A673 (cell line): ENCODE data around the gene VAV1. TPM values are rescaled to one million over a fixed set of nuclear protein-coding genes. Genes with fewer than 3 reads are reported as not detected.
"Not testable (repeated sequence)": the region's sequence is repeated elsewhere in the genome, so short reads cannot be mapped to it uniquely, and the experiment has no call there.

Experiments used
- BruUV-seq: library from RNA; stranded (reverse); fragments of 400-500 nt; replicated peaks from 2 replicates; lab custom pipeline; 2021; lab: Mats Ljungman, UMichigan
- CTCF ChIA-PET: fragments of 300-600 bp; sonication (Branson Sonifier 250); formaldehyde crosslinking; loops from one replicate; lab custom pipeline; 2022; ENCODE audit warnings: antibody characterized with exemption; lab: Charles Lee
- POLR2A ChIA-PET: fragments of 300-600 bp; sonication (Branson Sonifier 250); formaldehyde crosslinking; loops from one replicate; lab custom pipeline; 2022; ENCODE audit warnings: antibody characterized with exemption; ENCODE audit not compliant: low non-redundant PET; lab: Charles Lee
- DNase-seq: peaks from one replicate; pipeline ENCODE4 v3.0.0-alpha.2; 2015; ENCODE audit warnings: low spot score
- H3K27ac ChIP-seq: fragments of 200-600 bp; sonication (generic); 2 replicates; pipeline ENCODE4 v1.5.1; 2016; ENCODE audit warnings: mixed run types, low read depth, mild to moderate bottlenecking, mixed read lengths, antibody characterized with exemption, low read length; ENCODE audit not compliant: poor library complexity, severe bottlenecking
- H3K27me3 ChIP-seq: fragments of 200-600 bp; sonication (generic); replicated peaks from 2 replicates; pipeline ENCODE4 v1.6.1; 2017; ENCODE audit warnings: mixed run types, low read depth, mild to moderate bottlenecking, mixed read lengths, antibody characterized with exemption, low read length; ENCODE audit not compliant: insufficient read depth, poor library complexity
- H3K36me3 ChIP-seq: fragments of 200-600 bp; sonication (generic); 2 replicates; pipeline ENCODE4 v1.6.1; 2016; ENCODE audit warnings: mixed run types, mild to moderate bottlenecking, mixed read lengths, antibody characterized with exemption, low read length; ENCODE audit not compliant: insufficient read depth, poor library complexity, severe bottlenecking
- H3K4me1 ChIP-seq: fragments of 200-600 bp; sonication (generic); 2 replicates; pipeline ENCODE4 v1.6.1; 2017; ENCODE audit warnings: mixed run types, mild to moderate bottlenecking, mixed read lengths, antibody characterized with exemption, low read length; ENCODE audit not compliant: insufficient read depth, poor library complexity, severe bottlenecking
- H3K4me3 ChIP-seq: fragments of 200-600 bp; sonication (generic); 2 replicates; pipeline ENCODE4 v1.5.1; 2016; ENCODE audit warnings: low read depth, mixed run types, mild to moderate bottlenecking, mixed read lengths, low read length; ENCODE audit not compliant: poor library complexity, severe bottlenecking
- H3K9me3 ChIP-seq: fragments of 200-600 bp; sonication (generic); 2 replicates; pipeline ENCODE4 v1.6.1; 2016; ENCODE audit warnings: mixed run types, low read depth, mild to moderate bottlenecking, mixed read lengths, antibody characterized with exemption, low read length; ENCODE audit not compliant: poor library complexity, severe bottlenecking
- EZH2 ChIP-seq: fragments of 200-600 bp; sonication (generic); IDR thresholded peaks from 2 replicates; pipeline ENCODE4 v1.6.1; 2017; ENCODE audit warnings: borderline replicate concordance, low read depth, mild to moderate bottlenecking, mixed read lengths, antibody characterized with exemption, low read length; ENCODE audit not compliant: poor library complexity, severe bottlenecking
- intact Hi-C: fragments of 100-400 bp; cut with micrococcal nuclease; formaldehyde crosslinking; loops from one replicate; pipeline ENCODE4 v1.10.0; 2022; ENCODE audit not compliant: unreplicated experiment
- total RNA-seq: library from RNA; stranded (reverse); gene quantifications from 2 replicates; pipeline ENCODE4 v1.2.3, GENCODE V29; 2021
- TF ChIP-seq, protein P1 (sequence below): fragments of 300-800, 200-600 bp; sonication (generic); conservative IDR thresholded peaks from 2 replicates; pipeline ENCODE4 v1.5.1; 2017; ENCODE audit warnings: low read depth, mild to moderate bottlenecking, antibody characterized with exemption, low read length, moderate library complexity, mixed read lengths

VAV1 gene
- total RNA-seq, 1 experiment from 2014 or later, result 51.6 TPM

DNA sequence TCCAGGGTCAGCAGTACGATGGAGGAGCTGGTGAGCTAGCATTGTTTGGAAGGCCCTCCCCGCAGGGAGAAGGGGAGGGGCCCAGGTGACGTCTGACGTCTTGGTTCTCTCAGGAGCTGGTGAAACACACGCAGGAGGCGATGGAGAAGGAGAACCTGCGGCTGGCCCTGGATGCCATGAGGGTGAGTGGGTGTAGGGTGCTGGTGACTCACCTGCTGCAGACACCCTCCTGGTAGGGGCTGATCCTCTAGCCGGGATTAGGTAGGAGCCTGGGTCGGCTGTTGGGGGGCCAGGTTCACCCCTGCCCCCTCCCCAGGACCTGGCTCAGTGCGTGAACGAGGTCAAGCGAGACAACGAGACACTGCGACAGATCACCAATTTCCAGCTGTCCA, 55.8 kb downstream of the VAV1 start:
- H3K4me1 ChIP-seq, result no peaks in the 10 kb centered on the region
- BruUV-seq, result no TSS peak
- DNase-seq, result no peak
- no peaks in the 10 kb centered on the region for H3K27me3 ChIP-seq
- ChIA-PET CTCF (no interaction called here), POLR2A (no interaction called here)
- intact Hi-C loops, result no loop called here
- peaks cover 49% of the 10 kb centered on the region for H3K36me3 ChIP-seq
- H3K4me3 ChIP-seq, result no peak overlapping the region
- no peaks in the 10 kb centered on the region for H3K9me3 ChIP-seq
- no peak overlapping the region for H3K27ac ChIP-seq
- TF ChIP-seq EZH2, result no peak
- TF ChIP-seq, protein P1, sequence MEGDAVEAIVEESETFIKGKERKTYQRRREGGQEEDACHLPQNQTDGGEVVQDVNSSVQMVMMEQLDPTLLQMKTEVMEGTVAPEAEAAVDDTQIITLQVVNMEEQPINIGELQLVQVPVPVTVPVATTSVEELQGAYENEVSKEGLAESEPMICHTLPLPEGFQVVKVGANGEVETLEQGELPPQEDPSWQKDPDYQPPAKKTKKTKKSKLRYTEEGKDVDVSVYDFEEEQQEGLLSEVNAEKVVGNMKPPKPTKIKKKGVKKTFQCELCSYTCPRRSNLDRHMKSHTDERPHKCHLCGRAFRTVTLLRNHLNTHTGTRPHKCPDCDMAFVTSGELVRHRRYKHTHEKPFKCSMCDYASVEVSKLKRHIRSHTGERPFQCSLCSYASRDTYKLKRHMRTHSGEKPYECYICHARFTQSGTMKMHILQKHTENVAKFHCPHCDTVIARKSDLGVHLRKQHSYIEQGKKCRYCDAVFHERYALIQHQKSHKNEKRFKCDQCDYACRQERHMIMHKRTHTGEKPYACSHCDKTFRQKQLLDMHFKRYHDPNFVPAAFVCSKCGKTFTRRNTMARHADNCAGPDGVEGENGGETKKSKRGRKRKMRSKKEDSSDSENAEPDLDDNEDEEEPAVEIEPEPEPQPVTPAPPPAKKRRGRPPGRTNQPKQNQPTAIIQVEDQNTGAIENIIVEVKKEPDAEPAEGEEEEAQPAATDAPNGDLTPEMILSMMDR, result no peak

DNA sequence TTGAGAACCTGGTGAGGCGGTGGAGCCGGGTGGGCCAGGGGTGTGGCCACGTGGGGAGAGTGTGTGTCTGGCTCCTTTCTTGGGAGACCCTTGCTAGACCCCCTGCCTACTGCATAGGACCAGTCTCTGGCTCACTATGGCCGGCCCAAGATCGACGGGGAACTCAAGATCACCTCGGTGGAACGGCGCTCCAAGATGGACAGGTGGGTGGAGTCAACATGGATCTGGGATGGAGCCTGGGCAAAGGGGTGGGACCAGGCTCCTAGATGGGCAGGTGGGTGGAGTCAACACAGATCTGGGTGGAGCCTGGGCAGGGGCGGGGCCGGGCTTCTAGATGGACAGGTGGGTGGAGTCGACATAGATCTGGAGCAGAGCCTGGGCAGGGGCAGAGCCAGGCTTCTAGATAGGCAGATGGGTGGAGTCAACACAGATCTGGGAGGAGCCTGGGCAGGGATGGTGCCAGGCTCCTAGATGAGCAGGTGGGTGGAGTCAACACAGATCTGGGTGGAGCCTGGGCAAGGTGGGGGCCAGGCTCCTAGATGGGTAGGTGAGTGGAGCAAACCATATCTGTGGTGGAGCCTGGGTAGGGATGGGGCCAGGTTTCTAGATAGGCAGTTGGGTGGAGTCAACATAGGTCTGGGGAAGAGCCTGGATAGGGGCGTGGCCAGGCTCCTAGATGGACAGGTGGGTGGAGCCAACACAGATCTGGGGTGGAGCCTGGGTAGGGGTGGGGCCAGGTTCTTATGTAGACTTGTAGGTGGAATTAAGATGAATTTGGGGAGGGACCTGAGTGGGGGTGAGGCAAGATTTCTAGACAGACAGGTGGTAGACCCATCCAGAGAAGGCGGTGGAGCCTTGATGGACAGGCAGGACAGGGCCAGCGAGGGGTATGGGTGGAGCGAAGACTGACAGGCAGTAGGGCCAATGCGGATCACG, 56.5 kb downstream of the VAV1 start:
- H3K27ac ChIP-seq, result no peak overlapping the region
- no peak overlapping the region for H3K4me3 ChIP-seq
- H3K4me1 ChIP-seq, result no peaks in the 10 kb centered on the region
- CTCF ChIA-PET, result no interaction called here
- intact Hi-C loops, result no loop called here
- no peaks in the 10 kb centered on the region for H3K27me3 ChIP-seq
- peak; percentile 69 for DNase-seq
- POLR2A ChIA-PET, result no interaction called here
- H3K36me3 ChIP-seq, result peaks cover 54% of the 10 kb centered on the region
- BruUV-seq, result no TSS peak
- H3K9me3 ChIP-seq, result no peaks in the 10 kb centered on the region
- no peak for TF ChIP-seq EZH2
- TF ChIP-seq, protein P1, result no peak

DNA sequence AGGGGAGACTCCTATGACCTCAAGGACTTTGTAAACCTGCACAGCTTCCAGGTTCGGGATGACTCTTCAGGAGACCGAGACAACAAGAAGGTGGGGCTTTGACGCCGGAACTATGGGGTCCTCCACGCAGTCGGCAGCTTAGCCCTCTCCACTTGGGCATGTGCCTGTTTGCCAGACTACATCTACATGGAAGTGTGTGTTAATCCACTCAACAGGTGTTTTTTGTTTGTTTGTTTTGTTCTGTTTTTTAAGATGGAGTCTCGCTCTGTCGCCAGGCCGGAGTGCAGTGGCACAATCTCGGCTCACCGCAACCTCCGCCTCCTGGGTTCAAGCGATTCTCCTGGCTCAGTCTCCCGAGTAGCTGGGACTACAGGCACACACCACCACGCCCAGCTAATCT, 57.3 kb downstream of the VAV1 start:
- H3K27me3 ChIP-seq, H3K4me3 ChIP-seq, CTCF ChIA-PET, H3K4me1 ChIP-seq, BruUV-seq, POLR2A ChIA-PET, H3K9me3 ChIP-seq, intact Hi-C loops, DNase-seq, H3K27ac ChIP-seq: not testable (repeated sequence)
- peaks cover 53% of the 10 kb centered on the region for H3K36me3 ChIP-seq

DNA sequence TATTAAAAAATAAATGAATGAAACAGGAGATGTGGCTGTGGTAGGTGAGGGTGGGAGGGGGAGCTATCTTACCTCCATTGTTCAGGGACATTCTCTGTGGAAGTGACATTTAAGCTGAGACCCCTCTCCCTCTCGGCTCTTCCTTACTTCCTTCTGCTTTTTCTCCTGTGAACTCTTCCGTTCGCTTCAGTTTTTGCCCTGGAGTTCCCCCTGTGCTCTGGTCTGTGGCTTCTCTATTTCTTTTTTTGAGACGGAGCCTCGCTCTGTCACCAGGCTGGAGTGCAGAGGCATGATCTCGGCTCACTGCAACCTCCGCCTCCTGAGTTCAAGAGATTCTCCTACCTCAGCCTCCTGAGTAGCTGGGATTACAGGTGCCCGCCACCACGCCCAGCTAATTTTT, 58.6 kb downstream of the VAV1 start:
- DNase-seq, BruUV-seq, CTCF ChIA-PET, intact Hi-C loops, POLR2A ChIA-PET, H3K4me1 ChIP-seq, H3K27ac ChIP-seq, H3K4me3 ChIP-seq, H3K27me3 ChIP-seq, H3K9me3 ChIP-seq: not testable (repeated sequence)
- peaks cover 44% of the 10 kb centered on the region for H3K36me3 ChIP-seq
